IMR-90 (cell line): ENCODE data around the gene C10orf90. TPM values are rescaled to one million over a fixed set of nuclear protein-coding genes. Genes with fewer than 3 reads are reported as not detected.

ENCODE experiments used
- ATAC-seq: fragments of 200-7000 bp; cut with Tn5 transposase; 2 replicates; pipeline ENCODE4 v1.9.1; 2020; ENCODE audit warnings: low read depth, mild to moderate bottlenecking, moderate library complexity
- BruUV-seq: library from RNA; stranded (reverse); fragments of 400-500 nt; replicated peaks from 2 replicates; lab custom pipeline; 2021; lab: Mats Ljungman, UMichigan
- CTCF ChIA-PET: fragments of 300-600 bp; formaldehyde crosslinking; extraction: SDS; loops from one replicate; lab custom pipeline; 2021; ENCODE audit warnings: antibody characterized with exemption; lab: Yijun Ruan, JAX
- POLR2A ChIA-PET: fragments of 300-600 bp; sonication (Branson Sonifier 250); formaldehyde crosslinking; loops from one replicate; lab custom pipeline; 2022; ENCODE audit warnings: antibody characterized with exemption; ENCODE audit not compliant: unreplicated experiment; lab: Charles Lee
- DNase-seq: peaks from one replicate; pipeline ENCODE4 v3.0.0; 2013
- H2AFZ ChIP-seq: replicated peaks from 2 replicates; pipeline ENCODE3; 2013; ENCODE audit warnings: low read length, mild to moderate bottlenecking; ENCODE audit not compliant: poor library complexity
- H2AK5ac ChIP-seq: 2 replicates; pipeline ENCODE4 v1.6.1; 2013; ENCODE audit warnings: low read depth, low read length, inconsistent platforms
- H2AK9ac ChIP-seq: replicated peaks from 2 replicates; pipeline ENCODE3; 2013; ENCODE audit warnings: mild to moderate bottlenecking, low read depth, low read length, moderate library complexity; ENCODE audit not compliant: poor library complexity
- H2BK120ac ChIP-seq: 2 replicates; pipeline ENCODE4 v1.6.1; 2013; ENCODE audit warnings: low read depth, low read length, inconsistent platforms
- H2BK15ac ChIP-seq: 3 replicates; pipeline ENCODE4 v1.6.1; 2013; ENCODE audit warnings: low read depth, low read length, inconsistent platforms
- H2BK20ac ChIP-seq: 2 replicates; pipeline ENCODE4 v1.6.1; 2013; ENCODE audit warnings: low read depth, mild to moderate bottlenecking, inconsistent platforms, low read length, moderate library complexity
- H2BK5ac ChIP-seq: 2 replicates; pipeline ENCODE4 v1.6.1; 2013; ENCODE audit warnings: mild to moderate bottlenecking, low read depth, low read length, inconsistent platforms; ENCODE audit not compliant: poor library complexity, severe bottlenecking
- H3K14ac ChIP-seq: replicated peaks from 2 replicates; pipeline ENCODE4 v1.6.1; 2013; ENCODE audit warnings: low read depth, low read length, inconsistent platforms
- H3K18ac ChIP-seq: 2 replicates; pipeline ENCODE4 v1.6.1; 2013; ENCODE audit warnings: low read depth, low read length, control low read depth
- H3K23ac ChIP-seq: 2 replicates; pipeline ENCODE4 v1.6.1; 2013; ENCODE audit warnings: low read depth, low read length, inconsistent platforms
- H3K27ac ChIP-seq: 2 replicates; pipeline ENCODE4 v1.5.1; 2013; ENCODE audit warnings: mild to moderate bottlenecking, control low read depth, low read length; ENCODE audit not compliant: insufficient read depth
- H3K27me3 ChIP-seq: 2 replicates; pipeline ENCODE4 v1.6.1; 2013; ENCODE audit warnings: low read length; ENCODE audit not compliant: control insufficient read depth, insufficient read depth
- H3K36me3 ChIP-seq: 2 replicates; pipeline ENCODE4 v1.6.1; 2013; ENCODE audit warnings: low read length, mixed read lengths; ENCODE audit not compliant: control insufficient read depth, insufficient read depth
- H3K4ac ChIP-seq: 2 replicates; pipeline ENCODE4 v1.6.1; 2013; ENCODE audit warnings: low read depth, low read length, inconsistent platforms
- H3K4me1 ChIP-seq: 2 replicates; pipeline ENCODE4 v1.6.1; 2013; ENCODE audit warnings: low read length, mixed read lengths; ENCODE audit not compliant: control insufficient read depth, insufficient read depth
- H3K4me2 ChIP-seq: 2 replicates; pipeline ENCODE4 v1.6.1; 2013; ENCODE audit warnings: low read depth, mild to moderate bottlenecking, control low read depth, low read length, moderate library complexity
- H3K4me3 ChIP-seq: 2 replicates; pipeline ENCODE4 v1.5.1; 2013; ENCODE audit warnings: low read depth, mild to moderate bottlenecking, control low read depth, low read length, moderate library complexity; ENCODE audit not compliant: insufficient read depth
- H3K56ac ChIP-seq: 2 replicates; pipeline ENCODE4 v1.6.1; 2013; ENCODE audit warnings: low read length, inconsistent platforms; ENCODE audit not compliant: insufficient read depth; ENCODE audit errors: extremely low read depth
- H3K79me1 ChIP-seq, 2 experiments: 2 replicates each; pipeline ENCODE4 v1.6.1; 2013; ENCODE audit warnings: low read length in 2 of 2, inconsistent platforms in 1 of 2, low read depth in 1 of 2
- H3K9ac ChIP-seq: 2 replicates; pipeline ENCODE4 v1.6.1; 2013; ENCODE audit warnings: low read depth, low read length, control low read depth
- H3K9me1 ChIP-seq: 2 replicates; pipeline ENCODE4 v1.6.1; 2013; ENCODE audit warnings: low read length, inconsistent platforms; ENCODE audit not compliant: insufficient read depth
- H3K9me3 ChIP-seq: 2 replicates; pipeline ENCODE4 v1.6.1; 2013; ENCODE audit warnings: low read length; ENCODE audit not compliant: control insufficient read depth, insufficient read depth
- H4K20me1 ChIP-seq: 2 replicates; pipeline ENCODE4 v1.6.1; 2013; ENCODE audit warnings: low read length, inconsistent platforms; ENCODE audit not compliant: insufficient read depth
- H4K5ac ChIP-seq: 2 replicates; pipeline ENCODE4 v1.6.1; 2013; ENCODE audit warnings: mild to moderate bottlenecking, low read depth, low read length, control low read depth
- H4K8ac ChIP-seq, 2 experiments: 2 replicates each; pipeline ENCODE4 v1.6.1; 2013; ENCODE audit warnings: low read depth in 2 of 2, low read length in 2 of 2, control low read depth in 1 of 2, inconsistent platforms in 1 of 2
- H4K91ac ChIP-seq: 2 replicates; pipeline ENCODE4 v1.6.1; 2013; ENCODE audit warnings: low read depth, low read length, inconsistent platforms; ENCODE audit not compliant: insufficient read depth
- CEBPB ChIP-seq: IDR thresholded peaks from 2 replicates; pipeline ENCODE4 v1.6.1; 2012; ENCODE audit warnings: low read depth, low read length, improper control_type of control experiment
- CHD1 ChIP-seq: IDR thresholded peaks from 2 replicates; pipeline ENCODE4 v1.6.1; 2012; ENCODE audit warnings: low read depth, low read length, improper control_type of control experiment
- FOS ChIP-seq: fragments of 150-350 bp; IDR thresholded peaks from 2 replicates; pipeline ENCODE4 v1.6.1; 2016; ENCODE audit warnings: low read depth, low read length
- MAZ ChIP-seq: IDR thresholded peaks from 2 replicates; pipeline ENCODE4 v1.6.1; 2012; ENCODE audit warnings: low read depth, mild to moderate bottlenecking, low read length, improper control_type of control experiment, moderate library complexity, borderline replicate concordance
- NFE2L2 ChIP-seq: fragments of 150-350 bp; IDR thresholded peaks from 2 replicates; pipeline ENCODE4 v1.6.1; 2016; ENCODE audit warnings: low read depth, mild to moderate bottlenecking, low read length
- POLR2A ChIP-seq: IDR thresholded peaks from 2 replicates; pipeline ENCODE4 v1.6.1; 2012; ENCODE audit warnings: mild to moderate bottlenecking, low read depth, low read length
- RCOR1 ChIP-seq: IDR thresholded peaks from 2 replicates; pipeline ENCODE4 v1.6.1; 2012; ENCODE audit warnings: mild to moderate bottlenecking, low read length, improper control_type of control experiment; ENCODE audit not compliant: insufficient replicate concordance
- RFX5 ChIP-seq: IDR thresholded peaks from 2 replicates; pipeline ENCODE4 v1.8.0; 2012; ENCODE audit warnings: low read depth, mild to moderate bottlenecking, low read length, moderate library complexity
- SMC3 ChIP-seq: fragments of 150-350 bp; IDR thresholded peaks from 2 replicates; pipeline ENCODE4 v1.6.1; 2016; ENCODE audit warnings: low read depth, mild to moderate bottlenecking, antibody characterized with exemption, low read length, moderate library complexity
- WGBS, 2 experiments: methylation state at CpG; one replicate each; pipeline versions ENCODE4 v1.1.5 to v1.1.7; 2013; ENCODE audit warnings: missing lambda C conversion rate in 2 of 2; ENCODE audit not compliant: insufficient read length in 1 of 2; ENCODE audit errors: extremely low coverage in 2 of 2; 5-methylcytosine and 5-hydroxymethylcytosine counted together
- dilution Hi-C: fragments of 300-500 bp; cut with HindIII; formaldehyde crosslinking; loops from one replicate; pipeline ENCODE4 v1.14.3; 2018; ENCODE audit warnings: low sequenced_read_pairs; ENCODE audit not compliant: unreplicated experiment
- in situ Hi-C: fragments of 300-500 bp; cut with MboI; formaldehyde crosslinking; loops from 3 replicates; pipeline ENCODE4 v1.14.3; 2019; ENCODE audit warnings: low sequenced_read_pairs, inconsistent platforms, mixed read lengths
- intact Hi-C: fragments of 100-400 bp; cut with micrococcal nuclease; formaldehyde crosslinking; loops from 2 replicates; pipeline ENCODE4 v1.10.0; 2022
- polyA plus RNA-seq, 3 experiments: library from polyadenylated mRNA; depleted of rRNA; stranded (reverse); fragments of >200 nt; gene quantifications; 2 replicates each; pipeline ENCODE4 v1.2.3, GENCODE V29; 2012; ENCODE audit warnings: low replicate concordance in 1 of 3
- total RNA-seq: library from RNA; depleted of rRNA; stranded (reverse); fragments of >200 nt; gene quantifications from 2 replicates; pipeline ENCODE4 v1.2.3, GENCODE V29; 2012
- TF ChIP-seq, protein P1 (sequence below): fragments of 150-350 bp; IDR thresholded peaks from 2 replicates; pipeline ENCODE4 v1.6.1; 2016; ENCODE audit warnings: low read depth, mild to moderate bottlenecking, low read length, moderate library complexity, borderline replicate concordance

Gene C10orf90
- total and polyA plus RNA-seq, 2 of the 4 experiments (the other 2 are of a cell fraction): 0.05 to 0.18 TPM

DNA sequence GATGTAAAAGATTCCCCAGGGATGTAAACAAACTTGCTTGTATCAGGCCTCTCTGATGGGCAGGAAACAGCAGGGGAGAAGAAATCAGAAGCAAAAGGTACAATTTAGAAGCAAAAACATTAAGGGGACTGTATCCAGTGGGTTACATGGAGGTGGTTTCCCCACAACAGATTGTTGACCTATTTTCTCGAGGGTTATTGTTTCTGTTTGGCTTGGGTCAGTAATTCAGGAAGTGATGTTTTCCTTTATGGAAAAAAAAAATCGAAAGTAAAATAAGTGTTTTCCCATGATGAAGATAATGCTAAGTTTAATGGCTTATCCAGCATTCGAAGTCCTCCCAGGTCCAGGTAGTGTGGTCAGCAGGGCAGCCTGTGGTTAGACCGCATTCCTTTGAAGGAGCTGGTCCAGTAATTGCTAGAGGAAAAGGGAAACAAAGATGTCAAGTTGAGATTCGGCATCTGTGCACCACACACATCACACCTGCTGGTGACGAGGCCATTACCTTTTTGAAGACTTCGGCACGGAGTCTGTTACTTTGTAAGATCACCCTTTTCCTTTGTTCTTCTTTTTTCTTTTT, 244.9 kb downstream of the C10orf90 start:
- Histone ChIP-seq H3K23ac (no peak overlapping the region), H3K9ac (no peak overlapping the region), H3K27me3 (peaks cover 6% of the 10 kb centered on the region), H2BK120ac (no peak overlapping the region), H4K5ac (no peak overlapping the region), H3K4ac (no peak overlapping the region), H3K56ac (no peak overlapping the region), H2AK9ac (no peak overlapping the region), H3K9me1 (no peaks in the 10 kb centered on the region), H4K20me1 (no peaks in the 10 kb centered on the region), H3K14ac (no peak overlapping the region), H4K91ac (no peak overlapping the region), H2AK5ac (no peak overlapping the region), H3K36me3 (no peaks in the 10 kb centered on the region), H2BK5ac (no peak overlapping the region), H2AFZ (no peak overlapping the region), H3K18ac (no peak overlapping the region), H3K4me3 (no peak overlapping the region), H3K79me1 (no peaks in the 10 kb centered on the region), H3K4me2 (no peak overlapping the region), H2BK15ac (no peak overlapping the region), H2BK20ac (no peak overlapping the region), H4K8ac (no peak overlapping the region), H3K9me3 (peaks cover 11% of the 10 kb centered on the region), H3K4me1 (peaks cover 2% of the 10 kb centered on the region; the same call in 1 of the 2 replicates), H3K27ac (no peak overlapping the region)
- ATAC-seq (no peak), DNase-seq (no peak)
- 66% methylated on average over 2 of the region's 8 CpGs; no CpG with 5 or more reads in 1 of the 2 experiments for WGBS, 2 experiments
- TF ChIP-seq SMC3: no peak
- TF ChIP-seq MAZ: no peak
- no peak for TF ChIP-seq RFX5
- TF ChIP-seq RCOR1: no peak
- TF ChIP-seq FOS: no peak
- no peak for TF ChIP-seq NFE2L2
- no peak for TF ChIP-seq CEBPB
- no peak for TF ChIP-seq POLR2A
- TF ChIP-seq, protein P1, sequence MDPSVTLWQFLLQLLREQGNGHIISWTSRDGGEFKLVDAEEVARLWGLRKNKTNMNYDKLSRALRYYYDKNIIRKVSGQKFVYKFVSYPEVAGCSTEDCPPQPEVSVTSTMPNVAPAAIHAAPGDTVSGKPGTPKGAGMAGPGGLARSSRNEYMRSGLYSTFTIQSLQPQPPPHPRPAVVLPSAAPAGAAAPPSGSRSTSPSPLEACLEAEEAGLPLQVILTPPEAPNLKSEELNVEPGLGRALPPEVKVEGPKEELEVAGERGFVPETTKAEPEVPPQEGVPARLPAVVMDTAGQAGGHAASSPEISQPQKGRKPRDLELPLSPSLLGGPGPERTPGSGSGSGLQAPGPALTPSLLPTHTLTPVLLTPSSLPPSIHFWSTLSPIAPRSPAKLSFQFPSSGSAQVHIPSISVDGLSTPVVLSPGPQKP: no peak
- no peak for TF ChIP-seq CHD1
- dilution Hi-C loops (no loop called here), in situ Hi-C loops (no loop called here), intact Hi-C loops (no loop called here)
- no TSS peak for BruUV-seq
- ChIA-PET CTCF (no interaction called here), POLR2A (no interaction called here)
